SK-N-MC (cell line): ENCODE measurements around the gene MED7.

Experiments used
- EZH2 ChIP-seq: fragments of 200-600 bp; sonication (generic); IDR thresholded peaks from one replicate; pipeline ENCODE4 v1.6.1; 2017; ENCODE audit warnings: antibody characterized with exemption
- FOXP2 ChIP-seq: optimal IDR thresholded peaks from 2 replicates; pipeline ENCODE3; 2011; ENCODE audit warnings: mild to moderate bottlenecking, moderate library complexity; ENCODE audit not compliant: insufficient read depth; ENCODE audit errors: extremely low read length, control extremely low read depth
- POLR2AphosphoS5 ChIP-seq: IDR thresholded peaks from 2 replicates; pipeline ENCODE4 v1.6.1; 2012; ENCODE audit warnings: mild to moderate bottlenecking, low read depth, low read length, borderline replicate concordance

DNA sequence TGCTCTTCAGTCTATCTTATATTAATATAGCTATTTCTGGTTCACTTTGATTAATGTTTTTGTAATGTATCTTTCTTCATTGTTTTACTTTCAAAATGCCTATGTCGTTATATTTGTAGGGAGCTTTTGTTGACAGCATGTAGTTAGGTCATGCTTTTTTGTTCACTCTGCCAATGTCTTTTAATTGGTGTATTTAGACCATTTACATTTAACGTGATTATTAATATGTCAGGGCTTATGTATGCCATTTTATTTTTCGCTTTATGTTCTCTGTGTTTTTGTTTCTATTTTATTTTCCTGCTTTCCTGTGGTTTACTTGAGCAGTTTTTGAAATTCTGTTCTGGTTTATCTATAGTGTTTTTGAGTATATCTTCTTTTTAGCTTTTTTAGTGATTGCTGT is 12.6 kb upstream of the MED7 start:
- no peak for TF ChIP-seq FOXP2
- no peak for TF ChIP-seq POLR2AphosphoS5
- TF ChIP-seq EZH2: no peak
